ENCODE measurements around the gene UBAP2L. TPM values are rescaled to one million over a fixed set of nuclear protein-coding genes. Genes with fewer than 3 reads are reported as not detected.

Gene UBAP2L
- total RNA-seq, 4 donors from 2014 or later, result 46.0 to 74.6 (median 59.4) TPM

GRCh38 chr1:154219541-154219940 is 1.2 kb upstream of the UBAP2L start:
- 6 to 9% methylated on average over 5 of the region's 5 CpGs for WGBS, 2 donors
- no peak for TF ChIP-seq CTCF (IDR thresholded peaks at IDR 0.05)
- TF ChIP-seq POLR2A (IDR thresholded peaks at IDR 0.05), result no peak
- peak in 1 of 2 donors; percentile 26 for DNase-seq (ENCODE audit: low spot score in 2 of 2)
- H3K4me3 ChIP-seq (ENCODE audit: low read depth, poor library complexity, severe bottlenecking), result peak overlapping the region; percentile 90
- intact Hi-C loops (cut with DNase I; ENCODE audit: low total_unique reads), result no loop called here

- 1 to 2% methylated on average over 25 to 29 of the region's 33 CpGs for WGBS, 2 donors
- TF ChIP-seq POLR2A (IDR thresholded peaks at IDR 0.05) (peak in 1 of 2 donors; percentile 51), CTCF (IDR thresholded peaks at IDR 0.05) (no peak)
- no peak for DNase-seq (ENCODE audit: low spot score in 2 of 2)
- intact Hi-C loops (cut with DNase I; ENCODE audit: low total_unique reads), result no loop called here
- H3K4me3 ChIP-seq (ENCODE audit: low read depth, poor library complexity, severe bottlenecking), result peak overlapping the region; percentile 87
Measured at GRCh38 chr1:154220970-154221277, 169 bp downstream of the UBAP2L start.

- WGBS, 2 donors, result 1% methylated on average over 20 to 23 of the region's 28 CpGs
- H3K4me3 ChIP-seq (ENCODE audit: low read depth, poor library complexity, severe bottlenecking), result peak overlapping the region; percentile 87
- DNase-seq (ENCODE audit: low spot score in 2 of 2), result peak; percentile 44 to 92
- intact Hi-C loops (cut with DNase I; ENCODE audit: low total_unique reads), result no loop called here
- TF ChIP-seq POLR2A (IDR thresholded peaks at IDR 0.05), result no peak
- TF ChIP-seq CTCF (IDR thresholded peaks at IDR 0.05), result no peak
Measured at GRCh38 chr1:154221278-154222001, 685 bp downstream of the UBAP2L start.

GRCh38 chr1:154222518-154222917 is 1.8 kb downstream of the UBAP2L start:
- H3K4me3 ChIP-seq (ENCODE audit: low read depth, poor library complexity, severe bottlenecking), result no peak overlapping the region
- intact Hi-C loops (cut with DNase I; ENCODE audit: low total_unique reads), result no loop called here
- no peak for DNase-seq (ENCODE audit: low spot score in 2 of 2)
- TF ChIP-seq CTCF (IDR thresholded peaks at IDR 0.05) (no peak), POLR2A (IDR thresholded peaks at IDR 0.05) (no peak)
- 88 to 94% methylated on average over 1 of the region's 1 CpG for WGBS, 2 donors

GRCh38 chr1:154222918-154223317 is 2.2 kb downstream of the UBAP2L start:
- WGBS, 2 donors, result 85 to 86% methylated on average over 1 of the region's 1 CpG
- H3K4me3 ChIP-seq (ENCODE audit: low read depth, poor library complexity, severe bottlenecking), result no peak overlapping the region
- TF ChIP-seq POLR2A (IDR thresholded peaks at IDR 0.05) (no peak), CTCF (IDR thresholded peaks at IDR 0.05) (no peak)
- no peak for DNase-seq (ENCODE audit: low spot score in 2 of 2)
- intact Hi-C loops (cut with DNase I; ENCODE audit: low total_unique reads), result no loop called here

- DNase-seq (ENCODE audit: low spot score in 2 of 2), result no peak
- intact Hi-C loops (cut with DNase I; ENCODE audit: low total_unique reads), result no loop called here
- H3K4me3 ChIP-seq (ENCODE audit: low read depth, poor library complexity, severe bottlenecking), result no peak overlapping the region
- 48 to 49% methylated on average over 2 of the region's 2 CpGs for WGBS, 2 donors
- TF ChIP-seq CTCF (IDR thresholded peaks at IDR 0.05) (no peak), POLR2A (IDR thresholded peaks at IDR 0.05) (no peak)
Measured at GRCh38 chr1:154223621-154224020, 2.9 kb downstream of the UBAP2L start.

Data from lower leg skin (tissue), 4 donors.